OCI-M2 (cell line): ENCODE data around the gene BRD3OS.
"Not testable (repeated sequence)": the region's sequence is repeated elsewhere in the genome, so short reads cannot be mapped to it uniquely, and the experiment has no call there.

Experiments
- DNase-seq: peaks from one replicate; lab custom pipeline; 2025; ENCODE audit not compliant: unreplicated experiment; lab: John Stamatoyannopoulos, UW

The BRD3OS gene

GRCh38 chr9:134061688-134062371, 36.5 kb downstream of the BRD3OS start:
- DNase-seq, result no peak

GRCh38 chr9:134062461-134063087, 37.3 kb downstream of the BRD3OS start:
- DNase-seq, result no peak

- DNase-seq, result no peak
Measured at GRCh38 chr9:134063088-134063570, 37.8 kb downstream of the BRD3OS start.

GRCh38 chr9:134063571-134064450, 38.5 kb downstream of the BRD3OS start:
- DNase-seq, result no peak

DNA sequence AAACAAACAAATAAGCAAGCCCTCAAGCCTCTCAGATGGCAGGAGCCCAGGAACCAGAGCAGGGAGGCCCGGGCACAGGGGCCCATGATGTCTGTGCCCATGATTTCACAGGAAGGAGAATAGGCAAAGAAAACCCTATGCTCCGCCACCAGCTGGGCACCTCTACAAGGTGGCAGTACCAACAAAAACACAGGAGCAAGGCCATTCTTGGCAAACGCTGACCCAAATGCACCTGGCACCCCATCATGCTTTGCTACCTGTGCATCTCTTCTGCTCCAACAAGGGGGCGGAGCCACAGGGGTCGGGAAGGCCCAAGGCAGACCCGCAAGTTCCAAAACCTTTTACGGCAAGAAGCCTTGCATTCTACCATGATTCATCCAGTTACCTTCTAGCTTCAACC, 39.4 kb downstream of the BRD3OS start:
- DNase-seq, result no peak

GRCh38 chr9:134065612-134066419, 40.5 kb downstream of the BRD3OS start:
- DNase-seq, result no peak

GRCh38 chr9:134066526-134066912, 41.2 kb downstream of the BRD3OS start:
- DNase-seq, result no peak

GRCh38 chr9:134066913-134067851, 41.9 kb downstream of the BRD3OS start:
- no peak for DNase-seq

DNA sequence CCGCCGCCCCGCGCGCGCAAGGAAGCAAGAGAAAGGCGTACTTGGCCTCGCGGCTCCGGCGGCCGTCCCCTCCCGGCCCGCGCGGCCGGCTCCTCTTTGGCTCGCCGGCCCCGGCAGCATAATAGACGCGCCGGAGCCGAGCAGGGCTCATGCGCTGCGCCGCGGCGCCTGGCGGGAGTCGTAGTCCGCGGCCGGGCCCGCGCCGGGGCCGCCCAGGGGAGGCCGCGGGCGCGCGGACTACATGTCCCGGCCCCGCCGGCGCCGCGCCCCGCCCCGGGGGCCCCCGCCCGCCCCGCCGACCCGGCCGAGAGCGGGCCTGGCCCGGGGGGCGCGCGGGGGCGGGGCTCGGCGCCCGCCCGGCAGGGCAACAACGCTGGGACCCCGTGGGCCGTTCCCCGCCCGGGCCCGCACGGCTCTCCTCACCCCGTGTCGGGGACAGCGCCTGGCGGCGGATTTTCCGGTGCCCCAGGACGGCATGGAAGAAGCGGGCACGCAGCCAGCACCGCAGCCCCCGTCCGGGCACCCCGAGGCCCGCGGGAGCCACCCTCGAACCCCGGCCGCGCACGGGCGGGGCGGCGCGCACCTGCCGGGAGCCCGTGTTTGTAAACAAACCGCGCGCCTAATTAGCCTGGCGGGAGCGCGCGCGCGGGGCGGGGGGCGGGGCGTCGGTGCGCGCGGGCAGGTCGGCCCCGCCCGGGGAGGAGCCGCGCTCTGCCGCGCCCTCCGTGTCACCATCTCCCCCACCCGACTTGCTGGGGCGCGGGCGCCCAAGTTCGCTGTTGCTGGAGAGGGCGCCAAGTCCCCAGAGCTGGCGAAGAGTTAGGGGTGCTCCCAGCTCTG, 42.8 kb downstream of the BRD3OS start, which contains the start of gene BRD3:
Gene BRD3 (minus strand): TSS at position 123 of the 840 bp plus-strand sequence. CDS start 14,549 bp downstream, outside the sequence.
- no peak for DNase-seq

DNA sequence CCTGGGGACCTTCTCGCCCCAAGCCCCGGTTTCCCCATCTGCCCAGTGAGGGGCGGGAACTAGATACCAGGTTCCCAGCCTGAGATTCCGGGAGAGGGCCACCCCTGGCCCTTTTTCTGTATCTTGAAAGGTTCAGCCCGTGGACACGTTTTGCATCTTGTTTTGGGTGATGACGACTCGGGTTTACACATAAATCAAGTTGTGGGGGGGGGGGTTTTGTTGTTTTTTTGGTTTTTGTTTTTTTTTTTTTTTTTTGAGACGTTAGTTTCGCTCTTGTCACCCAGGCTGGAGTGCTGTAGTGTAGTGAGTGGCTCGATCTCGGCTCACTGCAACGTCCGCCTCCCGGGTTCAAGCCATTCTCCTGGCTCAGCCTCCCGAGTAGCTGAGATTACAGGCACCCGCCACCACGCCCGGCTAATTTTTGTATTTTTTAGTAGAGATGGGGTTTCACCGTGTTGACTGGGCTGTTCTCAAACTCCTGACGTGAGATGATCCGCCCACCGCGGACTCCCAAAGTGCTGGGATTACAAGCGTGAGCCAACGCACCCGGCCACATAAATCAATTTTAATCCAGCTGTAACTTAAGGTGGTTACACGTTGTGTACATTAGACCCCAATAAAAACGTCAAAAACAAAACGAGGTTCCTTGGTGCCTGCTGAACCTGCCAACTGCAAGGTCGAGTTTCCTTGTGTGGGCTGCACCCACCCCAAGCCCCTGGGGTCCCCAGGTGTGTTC, 43.6 kb downstream of the BRD3OS start:
- no peak for DNase-seq

DNA sequence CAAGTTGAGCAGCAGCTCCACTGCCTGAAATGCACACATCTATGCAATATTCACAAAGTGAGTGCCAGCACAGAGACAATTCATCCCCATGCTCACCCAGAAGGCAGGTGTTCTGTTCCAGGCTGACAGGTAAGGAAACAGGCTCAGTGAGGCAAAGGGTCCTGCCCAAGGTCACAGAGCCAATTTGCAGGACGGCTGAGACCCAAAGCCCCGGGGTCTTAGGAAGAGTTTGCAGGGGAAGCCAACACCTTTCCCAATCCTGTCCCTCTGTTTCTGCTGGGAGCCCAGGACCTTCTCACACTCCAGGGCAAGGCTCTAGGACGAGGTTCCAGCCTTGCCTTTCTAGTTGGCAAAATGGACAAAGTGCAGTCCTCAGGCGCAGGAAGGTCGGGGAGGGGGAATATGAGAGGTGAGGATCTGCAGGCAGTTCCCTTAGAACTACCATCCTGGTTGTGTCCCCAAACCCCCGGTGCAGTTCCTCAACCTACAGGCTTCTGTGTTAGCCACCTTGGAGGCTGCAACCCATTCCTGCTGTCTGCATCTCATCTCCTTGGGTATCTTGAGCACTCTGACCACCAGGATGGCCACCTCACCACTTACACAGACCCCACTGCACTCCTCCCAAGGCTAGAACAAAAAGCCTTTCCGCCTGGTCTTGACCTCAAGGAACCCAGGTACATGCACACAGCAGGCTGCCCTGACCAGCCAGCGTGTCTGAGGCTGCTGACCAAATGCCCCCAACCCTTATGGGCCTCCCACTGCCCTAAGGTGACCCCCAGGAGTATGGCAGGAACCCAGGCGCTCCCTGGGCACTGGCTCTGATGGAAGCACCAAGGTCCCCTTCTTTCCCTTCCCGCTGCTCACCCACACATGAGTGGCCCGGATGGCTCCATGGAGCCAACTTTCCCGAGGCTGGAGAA, 44.5 kb downstream of the BRD3OS start:
- DNase-seq, result no peak

DNA sequence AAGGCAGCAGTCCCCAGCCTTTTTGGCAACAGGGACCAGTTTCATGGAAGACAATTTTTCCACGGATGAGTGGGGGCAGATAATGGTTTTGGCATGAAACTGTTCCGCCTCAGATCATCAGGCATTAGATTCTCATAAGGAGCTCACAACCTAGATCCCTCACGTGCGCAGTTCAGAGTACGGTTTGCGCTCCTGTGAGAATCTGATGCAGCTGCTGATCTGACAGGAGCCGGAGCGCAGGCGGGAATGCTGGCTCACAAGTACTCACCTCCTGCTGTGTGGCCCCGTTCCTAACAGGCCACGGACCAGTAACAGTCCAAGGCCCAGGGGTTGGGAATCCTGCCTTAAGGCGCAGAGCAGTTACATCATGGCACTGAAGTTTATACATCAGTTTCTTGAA, 45.9 kb downstream of the BRD3OS start:
- no peak for DNase-seq

- DNase-seq, result not testable (repeated sequence)
Measured at GRCh38 chr9:134072683-134073082, 47.4 kb downstream of the BRD3OS start.

DNA sequence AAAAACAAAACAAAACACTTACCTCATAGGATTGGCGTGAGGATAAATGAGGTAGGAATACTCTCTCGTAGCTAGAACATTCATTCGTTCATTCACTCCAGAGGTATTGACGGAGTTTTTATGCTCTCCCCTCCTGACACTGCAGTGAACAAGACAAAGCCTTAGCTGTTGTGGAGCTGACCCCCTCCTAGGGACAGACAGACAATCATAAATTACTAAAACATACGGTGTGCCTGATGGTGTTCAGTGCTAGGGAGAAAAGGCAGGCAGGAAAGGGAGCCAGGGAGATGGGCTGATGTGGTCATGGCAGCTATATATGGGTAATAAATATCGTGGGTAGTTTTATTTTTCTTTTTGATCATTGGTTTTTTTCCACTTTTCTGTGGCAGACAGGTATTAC, 48.2 kb downstream of the BRD3OS start:
- no peak for DNase-seq

DNA sequence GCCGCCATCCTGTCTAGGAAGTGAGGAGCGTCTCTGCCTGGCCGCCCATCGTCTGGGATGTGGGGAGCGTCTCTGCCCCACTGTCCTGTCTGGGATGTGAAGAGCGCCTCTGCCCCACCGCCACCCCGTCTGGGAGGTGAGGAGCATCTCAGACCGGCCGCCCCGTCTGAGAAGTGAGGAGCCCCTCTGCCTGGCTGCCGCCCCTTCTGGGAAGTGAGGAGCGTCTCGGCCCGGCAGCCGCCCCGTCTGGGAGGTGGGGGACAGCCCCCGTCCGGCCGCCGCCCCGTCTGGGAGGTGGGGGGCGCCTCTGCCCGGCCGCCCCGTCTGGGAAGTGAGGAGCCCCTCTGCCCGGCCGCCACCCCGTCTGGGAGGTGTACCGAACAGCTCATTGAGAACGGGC, 50.4 kb downstream of the BRD3OS start:
- not testable (repeated sequence) for DNase-seq

DNA sequence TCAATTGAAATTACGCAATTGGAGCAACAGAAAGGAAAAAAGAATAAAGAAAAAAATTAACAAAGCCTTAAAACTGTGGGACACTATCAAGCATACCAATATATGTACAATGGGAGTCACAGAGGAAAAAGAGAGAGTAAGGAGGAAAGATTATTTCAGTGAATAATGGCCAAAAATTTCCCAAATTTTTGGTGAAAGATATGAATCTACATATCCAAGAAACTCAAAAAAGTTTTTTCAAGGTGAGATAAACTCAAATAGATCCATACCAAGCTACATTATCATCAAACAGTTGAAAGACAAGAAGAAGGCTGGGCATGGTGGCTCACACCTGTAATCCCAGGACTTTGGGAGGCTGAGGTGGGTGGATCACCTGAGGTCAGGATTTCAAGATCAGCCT, 51.4 kb downstream of the BRD3OS start:
- no peak for DNase-seq
